ENCODE results near the gene VSIR.

The VSIR gene

GRCh38 chr10:71763352-71764127 lies 9.8 kb downstream of the VSIR start:
- no peak overlapping the region for H3K4me3 ChIP-seq (ENCODE audit: low read length)
- DNase-seq (ENCODE audit: low read depth) = peak; percentile 83
- TF ChIP-seq, protein P1, sequence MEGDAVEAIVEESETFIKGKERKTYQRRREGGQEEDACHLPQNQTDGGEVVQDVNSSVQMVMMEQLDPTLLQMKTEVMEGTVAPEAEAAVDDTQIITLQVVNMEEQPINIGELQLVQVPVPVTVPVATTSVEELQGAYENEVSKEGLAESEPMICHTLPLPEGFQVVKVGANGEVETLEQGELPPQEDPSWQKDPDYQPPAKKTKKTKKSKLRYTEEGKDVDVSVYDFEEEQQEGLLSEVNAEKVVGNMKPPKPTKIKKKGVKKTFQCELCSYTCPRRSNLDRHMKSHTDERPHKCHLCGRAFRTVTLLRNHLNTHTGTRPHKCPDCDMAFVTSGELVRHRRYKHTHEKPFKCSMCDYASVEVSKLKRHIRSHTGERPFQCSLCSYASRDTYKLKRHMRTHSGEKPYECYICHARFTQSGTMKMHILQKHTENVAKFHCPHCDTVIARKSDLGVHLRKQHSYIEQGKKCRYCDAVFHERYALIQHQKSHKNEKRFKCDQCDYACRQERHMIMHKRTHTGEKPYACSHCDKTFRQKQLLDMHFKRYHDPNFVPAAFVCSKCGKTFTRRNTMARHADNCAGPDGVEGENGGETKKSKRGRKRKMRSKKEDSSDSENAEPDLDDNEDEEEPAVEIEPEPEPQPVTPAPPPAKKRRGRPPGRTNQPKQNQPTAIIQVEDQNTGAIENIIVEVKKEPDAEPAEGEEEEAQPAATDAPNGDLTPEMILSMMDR (conservative IDR thresholded peaks at IDR 0.05; ENCODE audit: low read length) = no peak

DNA sequence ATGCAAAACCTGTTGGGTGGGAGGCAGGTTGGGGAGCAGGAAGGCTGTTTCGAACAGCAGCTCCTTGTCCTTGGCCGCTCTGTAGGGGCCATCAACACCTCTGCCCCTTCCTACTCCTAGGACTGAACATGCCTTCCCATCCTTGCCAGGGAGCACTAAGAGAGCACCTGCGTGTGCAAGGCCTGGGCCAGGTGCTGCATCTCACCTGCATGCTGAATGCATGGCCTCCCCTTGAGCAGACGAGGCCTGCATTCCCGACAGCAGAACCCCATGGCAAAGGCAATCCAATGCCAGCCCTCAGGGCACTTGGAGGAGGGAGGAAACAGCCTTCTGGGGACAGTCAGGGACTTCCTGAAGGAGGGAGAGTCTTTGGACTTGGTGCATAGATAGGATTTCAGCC lies 11.0 kb downstream of the VSIR start:
- DNase-seq (ENCODE audit: low read depth) = no peak
- TF ChIP-seq, protein P1 (conservative IDR thresholded peaks at IDR 0.05; ENCODE audit: low read length) = no peak

GRCh38 chr10:71761541-71762113 lies 11.7 kb downstream of the VSIR start:
- no peak for DNase-seq (ENCODE audit: low read depth)
- no peak overlapping the region for H3K4me3 ChIP-seq (ENCODE audit: low read length)
- TF ChIP-seq, protein P1 (conservative IDR thresholded peaks at IDR 0.05; ENCODE audit: low read length) = no peak

More for the DNA sequence above, 11.0 kb downstream of the VSIR start:
- no peak overlapping the region for H3K4me3 ChIP-seq (ENCODE audit: low read length)

GRCh38 chr10:71761105-71761511 lies 12.2 kb downstream of the VSIR start:
- no peak for DNase-seq (ENCODE audit: low read depth)
- no peak overlapping the region for H3K4me3 ChIP-seq (ENCODE audit: low read length)
- TF ChIP-seq, protein P1 (conservative IDR thresholded peaks at IDR 0.05; ENCODE audit: low read length) = no peak

- no peak overlapping the region for H3K4me3 ChIP-seq (ENCODE audit: low read length)
- TF ChIP-seq, protein P1 (conservative IDR thresholded peaks at IDR 0.05; ENCODE audit: low read length) = no peak
- no peak for DNase-seq (ENCODE audit: low read depth)
These were observed 15.9 kb downstream of the VSIR start for GRCh38 chr10:71757399-71757922.

DNA sequence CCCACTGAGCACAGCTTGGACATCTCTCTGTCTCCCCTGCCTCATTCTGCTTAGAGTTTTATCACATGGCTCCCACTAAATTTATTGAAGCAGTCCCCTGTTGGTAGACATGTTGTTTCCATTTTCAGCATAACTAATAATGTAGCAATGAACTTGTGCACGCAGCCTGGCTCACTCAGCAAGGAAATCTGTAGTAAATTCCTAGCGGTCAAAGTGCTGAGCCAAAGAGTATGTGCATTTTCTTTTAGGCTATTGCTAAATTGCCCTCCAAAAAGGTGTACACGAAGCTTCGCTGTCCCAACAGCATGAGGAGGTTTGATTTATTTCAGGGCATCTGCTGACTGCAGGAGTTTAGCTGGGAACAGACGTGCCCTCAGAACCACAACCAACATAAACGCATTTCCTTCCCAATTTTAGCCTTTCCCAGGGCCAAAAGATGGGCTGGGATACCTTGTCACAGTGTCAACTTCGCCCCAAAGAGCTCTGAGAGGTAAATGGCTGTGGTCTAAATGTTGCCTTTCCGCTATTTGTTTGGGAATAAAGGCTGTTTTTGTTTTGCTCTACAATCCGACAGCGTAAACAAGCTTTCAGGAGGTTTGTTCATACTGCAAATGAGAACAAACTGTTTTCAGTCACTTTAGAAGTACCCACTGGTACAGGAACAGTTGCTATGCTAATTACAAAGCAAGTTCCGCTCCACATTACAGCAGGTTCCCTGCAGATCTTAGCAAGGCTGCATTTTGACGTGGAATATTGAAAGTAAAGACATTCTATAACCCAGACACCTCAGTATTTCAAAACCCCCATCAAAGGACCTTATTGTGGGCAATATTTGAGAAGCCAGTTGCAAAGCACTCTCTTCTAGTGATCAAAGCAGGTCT lies 16.8 kb downstream of the VSIR start:
- no peak overlapping the region for H3K4me3 ChIP-seq (ENCODE audit: low read length)
- TF ChIP-seq, protein P1 (conservative IDR thresholded peaks at IDR 0.05; ENCODE audit: low read length) = no peak; the same call in 1 of the 2 replicates
- peak; percentile 85 for DNase-seq (ENCODE audit: low read depth)

Data from AG10803 (cell line).